GM23248 (cell line): ENCODE measurements around the gene VPS13D.

ENCODE experiments used
- EZH2 ChIP-seq: fragments of 200-600 bp; sonication (generic); IDR thresholded peaks from 2 replicates; pipeline ENCODE4 v1.6.1; 2018; ENCODE audit warnings: antibody characterized with exemption, mild to moderate bottlenecking; ENCODE audit not compliant: insufficient read depth, poor library complexity, severe bottlenecking
- EZH2phosphoT487 ChIP-seq: fragments of 200-600 bp; sonication (generic); IDR thresholded peaks from 2 replicates; pipeline ENCODE4 v1.6.1; 2018; ENCODE audit warnings: antibody characterized with exemption, moderate library complexity, mild to moderate bottlenecking, low read depth; ENCODE audit not compliant: insufficient read depth

DNA sequence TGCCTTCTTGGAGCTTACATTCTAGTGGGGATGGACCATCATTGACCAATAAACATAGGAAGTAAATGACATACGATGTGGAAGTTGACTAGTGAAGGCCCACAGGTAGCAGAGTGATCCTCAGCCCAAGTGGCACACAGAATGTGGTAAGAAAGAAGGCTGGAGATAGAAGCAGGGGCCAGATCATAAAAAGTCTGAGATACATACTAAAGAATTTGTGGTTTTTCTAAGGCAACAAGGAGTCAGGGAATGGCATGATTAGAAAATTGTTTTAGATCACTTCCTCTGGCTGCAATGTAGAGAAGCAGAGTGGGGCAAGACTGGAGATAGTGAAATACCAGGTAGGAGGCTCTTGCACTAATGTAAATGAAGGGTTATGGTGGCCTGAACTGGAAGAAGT, 154.0 kb downstream of the VPS13D start:
- TF ChIP-seq EZH2 (no peak), EZH2phosphoT487 (no peak)
